Aorta (tissue), 5 donors: ENCODE data around the gene CNR2. TPM values are rescaled to one million over a fixed set of nuclear protein-coding genes. Genes with fewer than 3 reads are reported as not detected.

Experiments used
- ATAC-seq: fragments of 200-7000 bp; cut with Tn5 transposase; one replicate; pipeline ENCODE4 v1.9.1; 2022; ENCODE audit warnings: moderate library complexity; ENCODE audit not compliant: low FRiP score
- DNase-seq, 2 donors: peaks; one replicate each; pipeline ENCODE4 v3.0.0-alpha.2; 2020
- H3K27ac ChIP-seq, 2 donors: one replicate each; pipeline ENCODE4 v1.5.1; 2013; ENCODE audit warnings: low read length in 2 of 2, mild to moderate bottlenecking in 2 of 2, moderate library complexity in 2 of 2, control low read depth in 1 of 2, inconsistent platforms in 1 of 2, low read depth in 1 of 2
- H3K27me3 ChIP-seq, 2 donors: one replicate each; pipeline ENCODE4 v1.6.1; 2013; ENCODE audit warnings: control low read depth in 1 of 2, low read length in 1 of 2, mild to moderate bottlenecking in 1 of 2, moderate library complexity in 1 of 2; ENCODE audit not compliant: insufficient read depth in 2 of 2, control insufficient read depth in 1 of 2
- H3K36me3 ChIP-seq, 2 donors: one replicate each; pipeline ENCODE4 v1.6.1; 2013; ENCODE audit warnings: control low read depth in 1 of 2, low read length in 1 of 2, mild to moderate bottlenecking in 1 of 2; ENCODE audit not compliant: insufficient read depth in 2 of 2, control insufficient read depth in 1 of 2
- H3K4me1 ChIP-seq, 2 donors: one replicate each; pipeline ENCODE4 v1.6.1; 2013; ENCODE audit warnings: low read length in 2 of 2, control low read depth in 1 of 2, mild to moderate bottlenecking in 1 of 2, moderate library complexity in 1 of 2; ENCODE audit not compliant: insufficient read depth in 2 of 2, control insufficient read depth in 1 of 2
- H3K4me3 ChIP-seq, 2 donors: one replicate each; pipeline ENCODE4 v1.5.1; 2013; ENCODE audit warnings: low read length in 2 of 2, control low read depth in 1 of 2, mild to moderate bottlenecking in 1 of 2
- H3K9me3 ChIP-seq: one replicate; pipeline ENCODE4 v1.6.1; 2013; ENCODE audit warnings: mild to moderate bottlenecking, low read length; ENCODE audit not compliant: control insufficient read depth
- WGBS, 2 donors: extraction: QIAGEN DNeasy Blood & Tissue Kit; methylation state at CpG; one replicate each; pipeline ENCODE4 v1.1.7; 2013; 5-methylcytosine and 5-hydroxymethylcytosine counted together
- intact Hi-C, 2 donors: fragments of 100-400 bp; cut with DNase I; formaldehyde crosslinking; loops; one replicate each; pipeline versions ENCODE4 v1.14.2 to v1.15.0; 2022
- polyA plus RNA-seq, 2 donors: library from polyadenylated mRNA; stranded (reverse); fragments of 200-250 nt; gene quantifications; one replicate each; pipeline ENCODE4 v1.2.3, GENCODE V29; 2013
- total RNA-seq, 2 donors: library from RNA; stranded (reverse); fragmentation: NEBNext Ultra II Directional; extraction: Animal tissue kit (Norgen Biotek cat#: 25700); gene quantifications; one replicate each; pipeline ENCODE4 v1.2.1, GENCODE V29; 2021
- donor health status: healthy with polysubstance abuse.
- donor health status: Bipolar disorder and iron deficiency.
- donor health status: DM: no; HTN: no; CAD: no.
- donor health status: DM: no; HTN: no; CAD: no.
- donor health status: DM: yes; HTN: yes; CAD: no.

The CNR2 gene
- total and polyA plus RNA-seq, 4 donors = 0.06 to 0.15 (median 0.10) TPM

GRCh38 chr1:23947366-23947765 is 34.2 kb upstream of the CNR2 start:
- no peak for ATAC-seq
- H3K27ac ChIP-seq = no peak overlapping the region
- no peaks in the 10 kb centered on the region for H3K27me3 ChIP-seq
- no peaks in the 10 kb centered on the region for H3K9me3 ChIP-seq
- no peak for DNase-seq
- no peaks in the 10 kb centered on the region for H3K36me3 ChIP-seq
- H3K4me1 ChIP-seq = no peaks in the 10 kb centered on the region
- intact Hi-C loops = no loop called here
- H3K4me3 ChIP-seq = no peak overlapping the region

GRCh38 chr1:23936481-23937176 is 23.5 kb upstream of the CNR2 start:
- no peak overlapping the region for H3K27ac ChIP-seq
- no peak for DNase-seq

GRCh38 chr1:23931491-23931880 is 18.3 kb upstream of the CNR2 start:
- H3K27ac ChIP-seq = peak overlapping the region; percentile 81 to 82
- no peak for DNase-seq
- no peak for ATAC-seq
- no peaks in the 10 kb centered on the region for H3K4me1 ChIP-seq
- no peaks in the 10 kb centered on the region for H3K36me3 ChIP-seq
- no peaks in the 10 kb centered on the region for H3K9me3 ChIP-seq
- no peaks in the 10 kb centered on the region for H3K27me3 ChIP-seq
- H3K4me3 ChIP-seq = peak overlapping the region in 1 of 2 donors; percentile 63
- WGBS, 2 donors = 33 to 38% methylated on average over 1 of the region's 1 CpG
- intact Hi-C loops = no loop called here

More at GRCh38 chr1:23936481-23937176, 23.5 kb upstream of the CNR2 start:
- no peaks in the 10 kb centered on the region for H3K9me3 ChIP-seq
- no peak for ATAC-seq
- intact Hi-C loops = no loop called here
- H3K36me3 ChIP-seq = no peaks in the 10 kb centered on the region
- H3K4me3 ChIP-seq = no peak overlapping the region
- no peaks in the 10 kb centered on the region for H3K27me3 ChIP-seq
- 39 to 43% methylated on average over 6 of the region's 6 CpGs for WGBS, 2 donors
- H3K4me1 ChIP-seq = no peaks in the 10 kb centered on the region

- peak overlapping the region; percentile 14 to 63 for H3K4me3 ChIP-seq
- no peaks in the 10 kb centered on the region for H3K4me1 ChIP-seq
- WGBS, 2 donors = 9 to 12% methylated on average over 11 of the region's 11 CpGs
- no peaks in the 10 kb centered on the region for H3K36me3 ChIP-seq
- H3K27me3 ChIP-seq = no peaks in the 10 kb centered on the region
- DNase-seq (no peak), ATAC-seq (no peak)
- peak overlapping the region; percentile 82 to 92 for H3K27ac ChIP-seq
- intact Hi-C loops = no loop called here
- no peaks in the 10 kb centered on the region for H3K9me3 ChIP-seq
Observed at GRCh38 chr1:23930861-23931490, 17.8 kb upstream of the CNR2 start.

DNA sequence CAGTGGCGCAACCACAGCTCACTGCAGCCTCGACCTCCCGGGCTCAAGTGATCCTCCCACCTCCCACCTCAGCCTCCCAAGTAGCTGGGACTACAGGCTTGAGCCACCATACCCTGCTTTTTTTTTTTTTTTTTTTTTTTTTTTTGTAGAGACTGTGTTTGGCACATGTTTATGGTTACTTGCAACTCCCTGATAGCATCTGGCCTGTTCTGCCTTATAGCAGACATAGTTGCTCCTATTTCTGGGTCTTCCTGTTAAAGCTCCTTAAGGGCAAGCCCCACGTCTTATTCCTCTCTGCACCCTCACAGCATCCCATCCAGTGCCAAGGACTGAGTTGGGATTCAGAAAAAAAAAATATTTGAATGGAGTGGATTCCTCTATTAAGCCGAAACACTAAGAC is 17.1 kb upstream of the CNR2 start:
- Histone ChIP-seq H3K4me3 (no peak overlapping the region), H3K4me1 (no peaks in the 10 kb centered on the region), H3K27ac (peak overlapping the region; percentile 43 to 92), H3K36me3 (no peaks in the 10 kb centered on the region), H3K27me3 (no peaks in the 10 kb centered on the region), H3K9me3 (no peaks in the 10 kb centered on the region)
- WGBS, 2 donors = 85 to 89% methylated on average over 5 of the region's 5 CpGs
- intact Hi-C loops = no loop called here
- DNase-seq = no peak
- ATAC-seq = no peak

GRCh38 chr1:23928789-23929188 is 15.6 kb upstream of the CNR2 start:
- DNase-seq (no peak), ATAC-seq (no peak)
- no peaks in the 10 kb centered on the region for H3K9me3 ChIP-seq
- H3K36me3 ChIP-seq = no peaks in the 10 kb centered on the region
- no peak overlapping the region for H3K4me3 ChIP-seq
- 74 to 88% methylated on average over 4 of the region's 4 CpGs for WGBS, 2 donors
- H3K27me3 ChIP-seq = no peaks in the 10 kb centered on the region
- H3K4me1 ChIP-seq = no peaks in the 10 kb centered on the region
- intact Hi-C loops = no loop called here
- H3K27ac ChIP-seq = no peak overlapping the region

DNA sequence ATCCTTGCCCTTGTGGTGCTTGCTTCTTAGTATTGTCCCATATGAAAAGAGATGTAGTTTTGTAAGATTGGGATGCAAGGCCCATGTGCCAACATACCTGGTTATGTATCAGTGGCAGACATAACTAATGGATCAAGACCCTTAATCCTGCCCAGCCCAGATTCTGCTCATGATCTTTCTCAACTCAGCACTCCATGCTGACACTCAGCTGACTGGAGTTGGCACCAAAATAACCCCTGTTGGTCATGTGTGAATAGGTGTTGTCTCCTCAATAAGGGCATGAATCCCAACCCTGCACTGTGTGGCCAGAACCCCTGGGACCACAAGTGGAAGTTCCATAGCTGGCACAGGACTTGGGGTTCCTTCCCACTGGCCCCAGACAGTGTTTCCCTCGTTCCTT is 13.9 kb upstream of the CNR2 start:
- 83 to 89% methylated on average over 1 of the region's 1 CpG for WGBS, 2 donors
- no peaks in the 10 kb centered on the region for H3K36me3 ChIP-seq

GRCh38 chr1:23925279-23925678 is 12.1 kb upstream of the CNR2 start:
- Histone ChIP-seq H3K27ac (peak overlapping the region in 1 of 2 donors; percentile 3), H3K4me3 (no peak overlapping the region), H3K4me1 (no peaks in the 10 kb centered on the region), H3K9me3 (no peaks in the 10 kb centered on the region), H3K27me3 (no peaks in the 10 kb centered on the region), H3K36me3 (no peaks in the 10 kb centered on the region)
- 84 to 92% methylated on average over 3 of the region's 3 CpGs for WGBS, 2 donors
- intact Hi-C loops = no loop called here
- DNase-seq = no peak
- no peak for ATAC-seq

More for the DNA sequence above, 13.9 kb upstream of the CNR2 start:
- H3K27ac ChIP-seq = no peak overlapping the region
- ATAC-seq = no peak
- intact Hi-C loops = no loop called here
- no peak for DNase-seq
- no peaks in the 10 kb centered on the region for H3K27me3 ChIP-seq
- no peak overlapping the region for H3K4me3 ChIP-seq
- H3K9me3 ChIP-seq = no peaks in the 10 kb centered on the region
- no peaks in the 10 kb centered on the region for H3K4me1 ChIP-seq

DNA sequence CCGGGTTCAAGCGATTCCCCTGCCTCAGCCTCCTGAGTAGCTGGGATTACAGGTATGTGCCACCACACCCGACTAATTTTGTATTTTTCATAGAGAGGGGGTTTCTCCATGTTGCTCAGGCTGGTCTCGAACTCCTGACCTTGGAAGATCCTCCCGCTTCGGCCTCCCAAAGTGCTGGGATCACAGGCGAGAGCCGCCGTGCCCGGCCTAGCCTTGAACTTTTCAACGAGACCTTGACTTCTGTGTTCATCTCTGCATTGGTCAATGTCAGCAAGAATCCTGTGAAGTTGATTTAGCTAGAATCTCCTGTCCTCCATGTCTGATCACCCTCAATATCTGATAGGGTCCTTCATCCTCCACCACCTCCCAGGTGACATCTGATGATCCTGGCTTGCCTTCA is 11.4 kb upstream of the CNR2 start:
- WGBS, 2 donors = 95% methylated on average over 11 of the region's 11 CpGs
- no peak for ATAC-seq

More for the DNA sequence above, 11.4 kb upstream of the CNR2 start:
- no peaks in the 10 kb centered on the region for H3K9me3 ChIP-seq
- H3K4me3 ChIP-seq = no peak overlapping the region
- peak overlapping the region in 1 of 2 donors; percentile 21 for H3K27ac ChIP-seq
- no peak for DNase-seq
- intact Hi-C loops = loop anchor here in 1 of 2 donors (5.0 kb wide), 1 partner anchor 103 kb away; no protein-coding TSS in a partner anchor
- no peaks in the 10 kb centered on the region for H3K36me3 ChIP-seq
- no peaks in the 10 kb centered on the region for H3K27me3 ChIP-seq
- H3K4me1 ChIP-seq = no peaks in the 10 kb centered on the region
